ENCODE results near the gene CADM1.

The CADM1 gene

GRCh38 chr11:115257270-115257669 is 246.9 kb downstream of the CADM1 start:
- H3K4me1 ChIP-seq (ENCODE audit: control insufficient read depth, insufficient read depth, low read length), result no peaks in the 10 kb centered on the region
- no peak overlapping the region for H3K4me3 ChIP-seq (ENCODE audit: low read length)
- H3K9ac ChIP-seq (ENCODE audit: low read length), result no peak overlapping the region
- H3K27me3 ChIP-seq (ENCODE audit: control insufficient read depth, insufficient read depth, low read length), result no peaks in the 10 kb centered on the region
- no peaks in the 10 kb centered on the region for H3K36me3 ChIP-seq (ENCODE audit: control insufficient read depth, insufficient read depth, low read length)
- H3K27ac ChIP-seq (ENCODE audit: low read depth, low read length), result no peak overlapping the region

- Histone ChIP-seq H3K4me1 (ENCODE audit: control insufficient read depth, insufficient read depth, low read length) (no peaks in the 10 kb centered on the region), H3K4me3 (ENCODE audit: low read length) (no peak overlapping the region), H3K9ac (ENCODE audit: low read length) (no peak overlapping the region), H3K27me3 (ENCODE audit: control insufficient read depth, insufficient read depth, low read length) (no peaks in the 10 kb centered on the region), H3K36me3 (ENCODE audit: control insufficient read depth, insufficient read depth, low read length) (no peaks in the 10 kb centered on the region), H3K27ac (ENCODE audit: low read depth, low read length) (no peak overlapping the region)
Observed at GRCh38 chr11:115256397-115257197, 247.6 kb downstream of the CADM1 start.

GRCh38 chr11:115255006-115255762 is 249.0 kb downstream of the CADM1 start:
- H3K4me1 ChIP-seq (ENCODE audit: control insufficient read depth, insufficient read depth, low read length), result no peaks in the 10 kb centered on the region
- no peak overlapping the region for H3K9ac ChIP-seq (ENCODE audit: low read length)
- no peak overlapping the region for H3K4me3 ChIP-seq (ENCODE audit: low read length)
- H3K27me3 ChIP-seq (ENCODE audit: control insufficient read depth, insufficient read depth, low read length), result no peaks in the 10 kb centered on the region
- no peaks in the 10 kb centered on the region for H3K36me3 ChIP-seq (ENCODE audit: control insufficient read depth, insufficient read depth, low read length)
- H3K27ac ChIP-seq (ENCODE audit: low read depth, low read length), result no peak overlapping the region

GRCh38 chr11:115251126-115251525 is 253.1 kb downstream of the CADM1 start:
- Histone ChIP-seq H3K9ac (ENCODE audit: low read length) (no peak overlapping the region), H3K36me3 (ENCODE audit: control insufficient read depth, insufficient read depth, low read length) (no peaks in the 10 kb centered on the region), H3K27me3 (ENCODE audit: control insufficient read depth, insufficient read depth, low read length) (no peaks in the 10 kb centered on the region), H3K27ac (ENCODE audit: low read depth, low read length) (no peak overlapping the region), H3K4me1 (ENCODE audit: control insufficient read depth, insufficient read depth, low read length) (no peaks in the 10 kb centered on the region), H3K4me3 (ENCODE audit: low read length) (no peak overlapping the region)

GRCh38 chr11:115249061-115249578 is 255.1 kb downstream of the CADM1 start:
- Histone ChIP-seq H3K27ac (ENCODE audit: low read depth, low read length) (no peak overlapping the region), H3K36me3 (ENCODE audit: control insufficient read depth, insufficient read depth, low read length) (no peaks in the 10 kb centered on the region), H3K4me1 (ENCODE audit: control insufficient read depth, insufficient read depth, low read length) (no peaks in the 10 kb centered on the region), H3K27me3 (ENCODE audit: control insufficient read depth, insufficient read depth, low read length) (no peaks in the 10 kb centered on the region), H3K9ac (ENCODE audit: low read length) (no peak overlapping the region), H3K4me3 (ENCODE audit: low read length) (no peak overlapping the region)

GRCh38 chr11:115247953-115248352 is 256.3 kb downstream of the CADM1 start:
- H3K4me1 ChIP-seq (ENCODE audit: control insufficient read depth, insufficient read depth, low read length), result no peaks in the 10 kb centered on the region
- H3K9ac ChIP-seq (ENCODE audit: low read length), result no peak overlapping the region
- H3K27me3 ChIP-seq (ENCODE audit: control insufficient read depth, insufficient read depth, low read length), result no peaks in the 10 kb centered on the region
- H3K36me3 ChIP-seq (ENCODE audit: control insufficient read depth, insufficient read depth, low read length), result no peaks in the 10 kb centered on the region
- H3K27ac ChIP-seq (ENCODE audit: low read depth, low read length), result no peak overlapping the region
- H3K4me3 ChIP-seq (ENCODE audit: low read length), result no peak overlapping the region

- no peak overlapping the region for H3K4me3 ChIP-seq (ENCODE audit: low read length)
- H3K27me3 ChIP-seq (ENCODE audit: control insufficient read depth, insufficient read depth, low read length), result no peaks in the 10 kb centered on the region
- H3K36me3 ChIP-seq (ENCODE audit: control insufficient read depth, insufficient read depth, low read length), result no peaks in the 10 kb centered on the region
- H3K27ac ChIP-seq (ENCODE audit: low read depth, low read length), result no peak overlapping the region
- no peak overlapping the region for H3K9ac ChIP-seq (ENCODE audit: low read length)
- H3K4me1 ChIP-seq (ENCODE audit: control insufficient read depth, insufficient read depth, low read length), result no peaks in the 10 kb centered on the region
Observed at GRCh38 chr11:115247361-115247760, 256.9 kb downstream of the CADM1 start.

GRCh38 chr11:115244758-115245157 is 259.5 kb downstream of the CADM1 start:
- no peak overlapping the region for H3K4me3 ChIP-seq (ENCODE audit: low read length)
- H3K27me3 ChIP-seq (ENCODE audit: control insufficient read depth, insufficient read depth, low read length), result no peaks in the 10 kb centered on the region
- no peak overlapping the region for H3K9ac ChIP-seq (ENCODE audit: low read length)
- no peaks in the 10 kb centered on the region for H3K4me1 ChIP-seq (ENCODE audit: control insufficient read depth, insufficient read depth, low read length)
- no peaks in the 10 kb centered on the region for H3K36me3 ChIP-seq (ENCODE audit: control insufficient read depth, insufficient read depth, low read length)
- no peak overlapping the region for H3K27ac ChIP-seq (ENCODE audit: low read depth, low read length)

- Histone ChIP-seq H3K27me3 (ENCODE audit: control insufficient read depth, insufficient read depth, low read length) (no peaks in the 10 kb centered on the region), H3K4me1 (ENCODE audit: control insufficient read depth, insufficient read depth, low read length) (no peaks in the 10 kb centered on the region), H3K27ac (ENCODE audit: low read depth, low read length) (no peak overlapping the region), H3K4me3 (ENCODE audit: low read length) (no peak overlapping the region), H3K36me3 (ENCODE audit: control insufficient read depth, insufficient read depth, low read length) (no peaks in the 10 kb centered on the region), H3K9ac (ENCODE audit: low read length) (no peak overlapping the region)
Observed at GRCh38 chr11:115244296-115244695, 259.9 kb downstream of the CADM1 start.

GRCh38 chr11:115242982-115243381 is 261.2 kb downstream of the CADM1 start:
- H3K27me3 ChIP-seq (ENCODE audit: control insufficient read depth, insufficient read depth, low read length), result no peaks in the 10 kb centered on the region
- no peak overlapping the region for H3K27ac ChIP-seq (ENCODE audit: low read depth, low read length)
- no peaks in the 10 kb centered on the region for H3K4me1 ChIP-seq (ENCODE audit: control insufficient read depth, insufficient read depth, low read length)
- no peak overlapping the region for H3K9ac ChIP-seq (ENCODE audit: low read length)
- no peak overlapping the region for H3K4me3 ChIP-seq (ENCODE audit: low read length)
- H3K36me3 ChIP-seq (ENCODE audit: control insufficient read depth, insufficient read depth, low read length), result no peaks in the 10 kb centered on the region

GRCh38 chr11:115241899-115242298 is 262.3 kb downstream of the CADM1 start:
- H3K4me3 ChIP-seq (ENCODE audit: low read length), result no peak overlapping the region
- no peak overlapping the region for H3K9ac ChIP-seq (ENCODE audit: low read length)
- H3K36me3 ChIP-seq (ENCODE audit: control insufficient read depth, insufficient read depth, low read length), result no peaks in the 10 kb centered on the region
- no peaks in the 10 kb centered on the region for H3K4me1 ChIP-seq (ENCODE audit: control insufficient read depth, insufficient read depth, low read length)
- no peaks in the 10 kb centered on the region for H3K27me3 ChIP-seq (ENCODE audit: control insufficient read depth, insufficient read depth, low read length)
- no peak overlapping the region for H3K27ac ChIP-seq (ENCODE audit: low read depth, low read length)

- Histone ChIP-seq H3K9ac (ENCODE audit: low read length) (no peak overlapping the region), H3K27me3 (ENCODE audit: control insufficient read depth, insufficient read depth, low read length) (no peaks in the 10 kb centered on the region), H3K27ac (ENCODE audit: low read depth, low read length) (no peak overlapping the region), H3K4me1 (ENCODE audit: control insufficient read depth, insufficient read depth, low read length) (no peaks in the 10 kb centered on the region), H3K4me3 (ENCODE audit: low read length) (no peak overlapping the region), H3K36me3 (ENCODE audit: control insufficient read depth, insufficient read depth, low read length) (no peaks in the 10 kb centered on the region)
Observed at GRCh38 chr11:115238791-115239190, 265.4 kb downstream of the CADM1 start.

Data from rectal smooth muscle tissue (tissue), 1 donor.